Measurements from ENCODE around the gene UBE2V1. TPM values are rescaled to one million over a fixed set of nuclear protein-coding genes. Genes with fewer than 3 reads are reported as not detected.
A peak's percentile ranks its signal among the peaks of the same experiment; 100 is the strongest.

The UBE2V1 gene
- total and polyA plus RNA-seq, 2 of the 13 experiments (the other 11 are each of a cell fraction or from before 2014, with no cell fraction given) = 81.3 to 132 TPM

- TF ChIP-seq THAP9 (CRISPR knock-in tag; IDR thresholded peaks at IDR 0.05; ENCODE audit: borderline replicate concordance) (no peak), ZNF776 (CRISPR knock-in tag; IDR thresholded peaks at IDR 0.05) (no peak), ZSCAN9 (CRISPR knock-in tag; IDR thresholded peaks at IDR 0.05; ENCODE audit: borderline replicate concordance) (no peak), STAG1 (CRISPR knock-in tag; IDR thresholded peaks at IDR 0.05) (no peak), DNMT1 (CRISPR knock-in tag; IDR thresholded peaks at IDR 0.05) (no peak), HNRNPH1 (optimal IDR thresholded peaks at IDR 0.05; ENCODE audit: low read depth, low read length) (no peak), ZNF646 (CRISPR knock-in tag; IDR thresholded peaks at IDR 0.05) (no peak), PHB2 (IDR thresholded peaks at IDR 0.05; ENCODE audit: partially characterized antibody) (no peak), RXRA (CRISPR knock-in tag; IDR thresholded peaks at IDR 0.05) (no peak), ZFX (CRISPR knock-in tag; IDR thresholded peaks at IDR 0.05; ENCODE audit: low read depth) (peak; percentile 38), ETV6 (CRISPR knock-in tag; conservative IDR thresholded peaks at IDR 0.05) (no peak), NFYC (CRISPR knock-in tag; IDR thresholded peaks at IDR 0.05) (no peak), ZNF616 (CRISPR knock-in tag; IDR thresholded peaks at IDR 0.05; ENCODE audit: low read depth) (no peak)
- TF ChIP-seq, protein P1, sequence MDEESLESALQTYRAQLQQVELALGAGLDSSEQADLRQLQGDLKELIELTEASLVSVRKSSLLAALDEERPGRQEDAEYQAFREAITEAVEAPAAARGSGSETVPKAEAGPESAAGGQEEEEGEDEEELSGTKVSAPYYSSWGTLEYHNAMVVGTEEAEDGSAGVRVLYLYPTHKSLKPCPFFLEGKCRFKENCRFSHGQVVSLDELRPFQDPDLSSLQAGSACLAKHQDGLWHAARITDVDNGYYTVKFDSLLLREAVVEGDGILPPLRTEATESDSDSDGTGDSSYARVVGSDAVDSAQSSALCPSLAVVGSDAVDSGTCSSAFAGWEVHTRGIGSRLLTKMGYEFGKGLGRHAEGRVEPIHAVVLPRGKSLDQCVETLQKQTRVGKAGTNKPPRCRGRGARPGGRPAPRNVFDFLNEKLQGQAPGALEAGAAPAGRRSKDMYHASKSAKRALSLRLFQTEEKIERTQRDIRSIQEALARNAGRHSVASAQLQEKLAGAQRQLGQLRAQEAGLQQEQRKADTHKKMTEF (CRISPR knock-in tag; IDR thresholded peaks at IDR 0.05) = peak; percentile 36
- TF ChIP-seq, protein P2, sequence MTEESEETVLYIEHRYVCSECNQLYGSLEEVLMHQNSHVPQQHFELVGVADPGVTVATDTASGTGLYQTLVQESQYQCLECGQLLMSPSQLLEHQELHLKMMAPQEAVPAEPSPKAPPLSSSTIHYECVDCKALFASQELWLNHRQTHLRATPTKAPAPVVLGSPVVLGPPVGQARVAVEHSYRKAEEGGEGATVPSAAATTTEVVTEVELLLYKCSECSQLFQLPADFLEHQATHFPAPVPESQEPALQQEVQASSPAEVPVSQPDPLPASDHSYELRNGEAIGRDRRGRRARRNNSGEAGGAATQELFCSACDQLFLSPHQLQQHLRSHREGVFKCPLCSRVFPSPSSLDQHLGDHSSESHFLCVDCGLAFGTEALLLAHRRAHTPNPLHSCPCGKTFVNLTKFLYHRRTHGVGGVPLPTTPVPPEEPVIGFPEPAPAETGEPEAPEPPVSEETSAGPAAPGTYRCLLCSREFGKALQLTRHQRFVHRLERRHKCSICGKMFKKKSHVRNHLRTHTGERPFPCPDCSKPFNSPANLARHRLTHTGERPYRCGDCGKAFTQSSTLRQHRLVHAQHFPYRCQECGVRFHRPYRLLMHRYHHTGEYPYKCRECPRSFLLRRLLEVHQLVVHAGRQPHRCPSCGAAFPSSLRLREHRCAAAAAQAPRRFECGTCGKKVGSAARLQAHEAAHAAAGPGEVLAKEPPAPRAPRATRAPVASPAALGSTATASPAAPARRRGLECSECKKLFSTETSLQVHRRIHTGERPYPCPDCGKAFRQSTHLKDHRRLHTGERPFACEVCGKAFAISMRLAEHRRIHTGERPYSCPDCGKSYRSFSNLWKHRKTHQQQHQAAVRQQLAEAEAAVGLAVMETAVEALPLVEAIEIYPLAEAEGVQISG (CRISPR knock-in tag; IDR thresholded peaks at IDR 0.05) = no peak
Measured at GRCh38 chr20:50110141-50111047, 2.6 kb downstream of the UBE2V1 start (continued).
